Hepatocyte (in vitro differentiated cells): ENCODE results near the gene FAM111B. TPM values are rescaled to one million over a fixed set of nuclear protein-coding genes. Genes with fewer than 3 reads are reported as not detected.

Experiments used
- DNase-seq: peaks from one replicate; pipeline ENCODE4 v3.0.0-alpha.2; 2016; ENCODE audit warnings: low spot score
- H2AFZ ChIP-seq: fragments of 200-600 bp; sonication (generic); 2 replicates; pipeline ENCODE4 v1.6.0; 2016; ENCODE audit warnings: antibody characterized with exemption, mild to moderate bottlenecking
- H3K27ac ChIP-seq: fragments of 200-600 bp; sonication (generic); 2 replicates; pipeline ENCODE4 v1.5.1; 2016; ENCODE audit warnings: mild to moderate bottlenecking
- H3K27me3 ChIP-seq: fragments of 200-600 bp; sonication (generic); 2 replicates; pipeline ENCODE4 v1.6.1; 2016
- H3K36me3 ChIP-seq: fragments of 200-600 bp; sonication (generic); replicated peaks from 2 replicates; pipeline ENCODE4 v1.5.1; 2016; ENCODE audit warnings: low read depth; ENCODE audit not compliant: insufficient read depth
- H3K4me1 ChIP-seq: fragments of 200-600 bp; sonication (generic); 2 replicates; pipeline ENCODE4 v1.5.1; 2016; ENCODE audit warnings: mild to moderate bottlenecking, moderate library complexity; ENCODE audit not compliant: insufficient read depth
- H3K4me2 ChIP-seq: fragments of 200-600 bp; sonication (generic); 2 replicates; pipeline ENCODE4 v1.6.0; 2016
- H3K4me3 ChIP-seq: fragments of 200-600 bp; sonication (generic); 2 replicates; pipeline ENCODE4 v1.5.1; 2016; ENCODE audit warnings: mild to moderate bottlenecking
- H3K79me2 ChIP-seq: fragments of 200-600 bp; sonication (generic); 2 replicates; pipeline ENCODE4 v1.6.0; 2017; ENCODE audit warnings: mild to moderate bottlenecking
- H3K9me2 ChIP-seq: fragments of 200-600 bp; sonication (generic); replicated peaks from 2 replicates; pipeline ENCODE4 v1.6.0; 2017; ENCODE audit warnings: mild to moderate bottlenecking; ENCODE audit not compliant: insufficient read depth
- H3K9me3 ChIP-seq: fragments of 200-600 bp; sonication (generic); 2 replicates; pipeline ENCODE4 v1.5.1; 2016; ENCODE audit warnings: low read depth, mild to moderate bottlenecking
- H4K20me1 ChIP-seq: fragments of 200-600 bp; sonication (generic); 2 replicates; pipeline ENCODE4 v1.6.0; 2016; ENCODE audit warnings: mild to moderate bottlenecking; ENCODE audit not compliant: insufficient read depth, poor library complexity, severe bottlenecking
- CTCF ChIP-seq: fragments of 200-600 bp; sonication (generic); IDR thresholded peaks from 2 replicates; pipeline ENCODE4 v1.5.1; 2016; ENCODE audit warnings: antibody characterized with exemption, mild to moderate bottlenecking; ENCODE audit not compliant: poor library complexity
- EZH2 ChIP-seq: fragments of 200-600 bp; sonication (generic); IDR thresholded peaks from 2 replicates; pipeline ENCODE4 v1.6.1; 2016; ENCODE audit warnings: antibody characterized with exemption, mild to moderate bottlenecking, borderline replicate concordance
- EZH2phosphoT487 ChIP-seq: fragments of 200-600 bp; sonication (generic); IDR thresholded peaks from one replicate; pipeline ENCODE4 v1.6.1; 2018; ENCODE audit warnings: antibody characterized with exemption, mild to moderate bottlenecking, low read depth, moderate library complexity; ENCODE audit not compliant: unreplicated experiment, severe bottlenecking
- WGBS: methylation state at CpG from one replicate; pipeline ENCODE4 v1.1.6; 2016; ENCODE audit warnings: low lambda C conversion rate; ENCODE audit errors: missing lambda C conversion rate; 5-methylcytosine and 5-hydroxymethylcytosine counted together
- polyA plus RNA-seq: library from polyadenylated mRNA; unstranded; fragments of >200 nt; fragmentation: Nextera tagmentation; extraction: Ambion mirVana; gene quantifications from 2 replicates; pipeline ENCODE4 v1.2.1, GENCODE V29; 2016
- total RNA-seq: library from RNA; depleted of rRNA; stranded (reverse); fragments of >200 nt; gene quantifications from 2 replicates; pipeline ENCODE4 v1.2.3, GENCODE V29; 2014

Gene FAM111B
- total and polyA plus RNA-seq, 2 experiments from 2014 or later, result 1.8 to 5.4 TPM

- no peaks in the 10 kb centered on the region for H3K9me3 ChIP-seq
- no peaks in the 10 kb centered on the region for H3K36me3 ChIP-seq
- peaks cover 22% of the 10 kb centered on the region for H3K4me1 ChIP-seq
- no peak overlapping the region for H2AFZ ChIP-seq
- H3K4me2 ChIP-seq, result peak overlapping the region; percentile 100
- H3K27ac ChIP-seq, result peak overlapping the region; percentile 95
- peak; percentile 78 for DNase-seq
- TF ChIP-seq EZH2phosphoT487 (no peak), CTCF (no peak), EZH2 (no peak)
- H3K27me3 ChIP-seq, result no peaks in the 10 kb centered on the region
- no peaks in the 10 kb centered on the region for H4K20me1 ChIP-seq
- no peaks in the 10 kb centered on the region for H3K9me2 ChIP-seq
- 34% methylated on average over 7 of the region's 7 CpGs for WGBS
- peaks cover 57% of the 10 kb centered on the region for H3K79me2 ChIP-seq
- no peak overlapping the region for H3K4me3 ChIP-seq
Observed at GRCh38 chr11:59174664-59175033, 67.6 kb downstream of the FAM111B start.

- no peaks in the 10 kb centered on the region for H3K36me3 ChIP-seq
- DNase-seq, result no peak
- no peaks in the 10 kb centered on the region for H3K9me3 ChIP-seq
- H3K9me2 ChIP-seq, result no peaks in the 10 kb centered on the region
- 48% methylated on average over 4 of the region's 4 CpGs for WGBS
- H3K27ac ChIP-seq, result peak overlapping the region; percentile 95
- H2AFZ ChIP-seq, result no peak overlapping the region
- no peak overlapping the region for H3K4me3 ChIP-seq
- peak overlapping the region; percentile 100 for H3K4me2 ChIP-seq
- H3K4me1 ChIP-seq, result peaks cover 22% of the 10 kb centered on the region
- peaks cover 61% of the 10 kb centered on the region for H3K79me2 ChIP-seq
- no peaks in the 10 kb centered on the region for H4K20me1 ChIP-seq
- no peaks in the 10 kb centered on the region for H3K27me3 ChIP-seq
- TF ChIP-seq CTCF (no peak), EZH2 (no peak), EZH2phosphoT487 (no peak)
Observed at GRCh38 chr11:59175091-59175501, 68.1 kb downstream of the FAM111B start.

- peak overlapping the region; percentile 95 for H3K27ac ChIP-seq
- H3K27me3 ChIP-seq, result no peaks in the 10 kb centered on the region
- no peaks in the 10 kb centered on the region for H3K9me2 ChIP-seq
- 83% methylated on average over 7 of the region's 7 CpGs for WGBS
- peaks cover 74% of the 10 kb centered on the region for H3K79me2 ChIP-seq
- H4K20me1 ChIP-seq, result peaks cover 4% of the 10 kb centered on the region
- H3K9me3 ChIP-seq, result no peaks in the 10 kb centered on the region
- H3K4me2 ChIP-seq, result peak overlapping the region; percentile 100
- no peak overlapping the region for H3K4me3 ChIP-seq
- no peaks in the 10 kb centered on the region for H3K36me3 ChIP-seq
- TF ChIP-seq EZH2 (no peak), CTCF (no peak), EZH2phosphoT487 (no peak)
- H3K4me1 ChIP-seq, result peaks cover 22% of the 10 kb centered on the region
- DNase-seq, result no peak
- H2AFZ ChIP-seq, result no peak overlapping the region
Observed at GRCh38 chr11:59176330-59176729, 69.3 kb downstream of the FAM111B start.

Other genes with a start within 250 kb of the FAM111B start
- 34.1 and 46.7 TPM in 2 replicates for gene GLYATL1, start 167.7 kb upstream of the FAM111B start, total RNA-seq
- 2.6 and 6.9 TPM in 2 replicates for gene GLYATL1, start 167.7 kb upstream of the FAM111B start, polyA plus RNA-seq
- gene GLYATL1B, start 20.9 kb upstream of the FAM111B start, total RNA-seq, result not detected in 2 replicates
- 0.28 TPM in 1 of 2 replicates, not detected in the other for gene GLYATL1B, start 20.9 kb upstream of the FAM111B start, polyA plus RNA-seq
- 36.8 and 43.2 TPM in 2 replicates for gene FAM111A, start 35.6 kb downstream of the FAM111B start, total RNA-seq
- 16.8 and 20.0 TPM in 2 replicates for gene FAM111A, start 35.6 kb downstream of the FAM111B start, polyA plus RNA-seq
- 26.2 and 27.5 TPM in 2 replicates for gene DTX4, start 64.9 kb downstream of the FAM111B start, total RNA-seq
- gene DTX4, start 64.9 kb downstream of the FAM111B start, polyA plus RNA-seq, result 13.6 and 15.4 TPM in 2 replicates
- gene MPEG1, start 105.7 kb downstream of the FAM111B start, total RNA-seq, result 0.04 and 0.57 TPM in 2 replicates
- not detected in 2 replicates for gene MPEG1, start 105.7 kb downstream of the FAM111B start, polyA plus RNA-seq